HCT116 (cell line): Measurements from ENCODE around the gene TJAP1. TPM values are rescaled to one million over a fixed set of nuclear protein-coding genes. Genes with fewer than 3 reads are reported as not detected.

Source experiments
- ATAC-seq: fragments of 200-7000 bp; cut with Tn5 transposase; 2 replicates; pipeline ENCODE4 v1.9.1; 2020; ENCODE audit warnings: mild to moderate bottlenecking, moderate library complexity
- BruUV-seq: library from RNA; stranded (reverse); fragments of 400-500 nt; replicated peaks from 2 replicates; lab custom pipeline; 2021; lab: Mats Ljungman, UMichigan
- CTCF ChIA-PET: fragments of 300-600 bp; sonication (Branson Sonifier 250); formaldehyde crosslinking; loops from one replicate; lab custom pipeline; 2021; ENCODE audit warnings: antibody characterized with exemption; lab: Charles Lee
- POLR2A ChIA-PET: fragments of 300-600, 350-600 bp; sonication (Branson Sonifier 250); formaldehyde crosslinking; loops from one replicate; lab custom pipeline; 2021; ENCODE audit warnings: antibody characterized with exemption; lab: Charles Lee
- RAD21 ChIA-PET, 2 experiments: fragments of 300-600 bp; sonication (Branson Sonifier 250); formaldehyde crosslinking; loops; one replicate each; lab custom pipeline; 2023; ENCODE audit warnings: low total read pairs in 2 of 2; ENCODE audit not compliant: uncharacterized antibody in 2 of 2, unreplicated experiment in 2 of 2, low non-redundant PET in 1 of 2; lab: Charles Lee
- DNase-seq: peaks from one replicate; pipeline ENCODE4 v3.0.0-alpha.2; 2010; ENCODE audit warnings: low read depth, low spot score
- H2AFZ ChIP-seq: fragments of 200-600 bp; shearing (Covaris generic), sonication (generic); 2 replicates; pipeline ENCODE4 v1.6.1; 2017; ENCODE audit warnings: low read depth, mixed run types, mixed read lengths, antibody characterized with exemption, low read length; ENCODE audit not compliant: poor library complexity, severe bottlenecking
- H3K27ac ChIP-seq: 2 replicates; pipeline ENCODE4 v1.5.1; 2012; ENCODE audit warnings: low read depth, low read length
- H3K27me3 ChIP-seq: fragments of 200-600 bp; sonication (generic); 2 replicates; pipeline ENCODE4 v1.6.1; 2016; ENCODE audit warnings: mixed run types, low read length, mixed read lengths; ENCODE audit not compliant: insufficient read depth
- H3K36me3 ChIP-seq, 2 experiments: fragments of 200-500 bp in 1 of 2; fragments of 200-600 bp in 1 of 2; sonication (Bioruptor generic) in 1 of 2; sonication (generic) in 1 of 2; 2 replicates each; pipeline versions ENCODE4 v1.5.1 to v1.6.1; 2014 to 2016; ENCODE audit warnings: low read length in 2 of 2, inconsistent platforms in 1 of 2, mixed read lengths in 1 of 2, mixed run types in 1 of 2; ENCODE audit not compliant: insufficient read depth in 2 of 2, control insufficient read depth in 1 of 2
- H3K4me1 ChIP-seq, 2 experiments: fragments of 200-600 bp in 1 of 2; sonication (generic) in 1 of 2; 2 replicates each; pipeline versions ENCODE4 v1.5.1 to v1.6.1; 2012 to 2017; ENCODE audit warnings: low read length in 2 of 2, inconsistent platforms in 1 of 2, mild to moderate bottlenecking in 1 of 2, mixed read lengths in 1 of 2, mixed run types in 1 of 2, moderate library complexity in 1 of 2; ENCODE audit not compliant: insufficient read depth in 2 of 2, control insufficient read depth in 1 of 2
- H3K4me2 ChIP-seq: fragments of 200-600 bp; sonication (generic); 2 replicates; pipeline ENCODE4 v1.6.1; 2017; ENCODE audit warnings: mixed run types, low read length, mixed read lengths
- H3K4me3 ChIP-seq, 2 experiments: fragments of 200-600 bp in 1 of 2; sonication (generic) in 1 of 2; replicated peaks in 1 of 2; 2 replicates each; pipeline ENCODE4 v1.5.1; 2011 to 2016; ENCODE audit warnings: low read length in 2 of 2, control low read depth in 1 of 2, low read depth in 1 of 2, mild to moderate bottlenecking in 1 of 2, mixed read lengths in 1 of 2, mixed run types in 1 of 2
- H3K79me2 ChIP-seq: fragments of 200-600 bp; sonication (generic); 2 replicates; pipeline ENCODE4 v1.6.1; 2017; ENCODE audit warnings: mild to moderate bottlenecking, mixed run types, low read length, moderate library complexity, mixed read lengths; ENCODE audit not compliant: insufficient read depth
- H3K9ac ChIP-seq: fragments of 200-600 bp; sonication (generic); 2 replicates; pipeline ENCODE4 v1.6.1; 2016; ENCODE audit warnings: low read length, mixed read lengths
- H3K9me2 ChIP-seq: fragments of 200-600 bp; sonication (generic), shearing (Covaris generic); 2 replicates; pipeline ENCODE4 v1.6.1; 2017; ENCODE audit warnings: mixed run types, mild to moderate bottlenecking, moderate library complexity; ENCODE audit not compliant: insufficient read depth
- H3K9me3 ChIP-seq, 2 experiments: fragments of 200-500 bp in 1 of 2; fragments of 200-600 bp in 1 of 2; sonication (Bioruptor generic) in 1 of 2; sonication (generic) in 1 of 2; 2 replicates each; pipeline ENCODE4 v1.6.1; 2014 to 2017; ENCODE audit warnings: low read length in 2 of 2, mixed read lengths in 2 of 2, inconsistent platforms in 1 of 2, low read depth in 1 of 2, mild to moderate bottlenecking in 1 of 2, mixed run types in 1 of 2, moderate library complexity in 1 of 2; ENCODE audit not compliant: control insufficient read depth in 1 of 2, insufficient read depth in 1 of 2
- H4K20me1 ChIP-seq: fragments of 200-600 bp; sonication (generic), shearing (Covaris generic); 2 replicates; pipeline ENCODE4 v1.6.1; 2017; ENCODE audit warnings: mixed run types, mild to moderate bottlenecking, moderate library complexity; ENCODE audit not compliant: insufficient read depth
- CTCF ChIP-seq, 3 experiments: fragments of 200-600 bp in 1 of 3; sonication (generic) in 1 of 3; IDR thresholded peaks in 2 of 3; conservative IDR thresholded peaks in 1 of 3; 2 replicates each; pipeline ENCODE4 v1.5.1; 2012 to 2017; ENCODE audit warnings: low read depth in 2 of 3, low read length in 2 of 3, antibody characterized with exemption in 1 of 3, borderline replicate concordance in 1 of 3, control low read depth in 1 of 3, mild to moderate bottlenecking in 1 of 3, mixed read lengths in 1 of 3, mixed run types in 1 of 3, moderate library complexity in 1 of 3; ENCODE audit not compliant: insufficient read depth in 1 of 3
- EZH2 ChIP-seq: fragments of 200-600 bp; sonication (generic); IDR thresholded peaks from 2 replicates; pipeline ENCODE4 v1.6.1; 2017; ENCODE audit warnings: antibody characterized with exemption, mixed run types
- JUND ChIP-seq: IDR thresholded peaks from 2 replicates; pipeline ENCODE4 v1.6.1; 2012
- POLR2A ChIP-seq: IDR thresholded peaks from 2 replicates; pipeline ENCODE4 v1.7.0; 2011; ENCODE audit warnings: borderline replicate concordance; ENCODE audit not compliant: insufficient read depth, insufficient read length; ENCODE audit errors: extremely low read depth
- RAD21 ChIP-seq: IDR thresholded peaks from 2 replicates; pipeline ENCODE4 v1.6.1; 2012; ENCODE audit warnings: low read depth, mild to moderate bottlenecking
- TCF7L2 ChIP-seq: IDR thresholded peaks from 2 replicates; pipeline ENCODE4 v1.7.0; 2011; ENCODE audit warnings: borderline replicate concordance, inconsistent platforms; ENCODE audit not compliant: insufficient read depth, insufficient read length; ENCODE audit errors: extremely low read depth
- ZFX ChIP-seq: fragments of 450-650 bp; IDR thresholded peaks from 2 replicates; pipeline ENCODE4 v1.6.1; 2017
- intact Hi-C: fragments of 100-400 bp; cut with micrococcal nuclease; formaldehyde crosslinking; loops from 2 replicates; pipeline ENCODE4 v1.10.0; 2022
- total RNA-seq: library from RNA; stranded (reverse); gene quantifications from one replicate; pipeline ENCODE4 v1.2.1, GENCODE V29; 2021; ENCODE audit not compliant: unreplicated experiment
- TF ChIP-seq, protein P1 (sequence below): IDR thresholded peaks from 2 replicates; pipeline ENCODE4 v1.6.1; 2012

The TJAP1 gene
- total RNA-seq, 1 experiment from 2014 or later, result 45.2 TPM

DNA sequence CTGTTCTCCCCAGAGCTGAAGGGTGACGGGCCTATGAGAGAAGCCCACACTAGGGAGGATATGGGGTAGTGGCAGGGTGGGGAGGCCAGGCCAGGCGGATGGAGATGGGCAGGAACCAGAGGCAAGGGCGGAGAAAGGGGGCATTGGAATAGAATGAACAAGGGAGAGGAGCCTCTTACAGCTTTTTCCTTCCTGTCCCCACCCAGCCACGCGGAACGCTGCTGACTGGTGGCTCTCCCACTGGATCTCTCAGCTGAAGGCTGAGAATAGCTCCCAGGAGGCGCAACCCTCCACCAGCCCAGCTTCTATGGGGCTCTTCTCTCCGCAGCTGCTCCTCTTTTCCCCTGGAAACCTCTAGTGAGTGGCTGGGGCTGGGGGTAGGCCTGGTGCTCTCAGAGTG, 32.8 kb upstream of the TJAP1 start:
- no peak overlapping the region for H3K4me3 ChIP-seq
- BruUV-seq, result no TSS peak
- intact Hi-C loops, result no loop called here
- H3K9ac ChIP-seq, result no peak overlapping the region
- no peaks in the 10 kb centered on the region for H3K4me1 ChIP-seq
- ChIA-PET POLR2A (no interaction called here), RAD21 (no interaction called here), CTCF (interaction anchor here (0.6 to 1.2 kb wide), 2 partner anchors 12 to 20 kb away, joined by 3 to 4 read pairs; no protein-coding TSS in a partner anchor)
- H4K20me1 ChIP-seq, result no peaks in the 10 kb centered on the region
- H3K9me2 ChIP-seq, result no peaks in the 10 kb centered on the region
- H3K27ac ChIP-seq, result no peak overlapping the region
- TF ChIP-seq RAD21, result no peak
- no peak for TF ChIP-seq JUND
- H3K9me3 ChIP-seq, result no peaks in the 10 kb centered on the region
- H3K79me2 ChIP-seq, result no peaks in the 10 kb centered on the region
- no peaks in the 10 kb centered on the region for H3K27me3 ChIP-seq
- no peak overlapping the region for H2AFZ ChIP-seq
- ATAC-seq, result no peak
- H3K4me2 ChIP-seq, result no peak overlapping the region
- H3K36me3 ChIP-seq, result peaks cover 6% of the 10 kb centered on the region in 2 experiments; a peak in 3 of 4 replicates
- no peak for DNase-seq

DNA sequence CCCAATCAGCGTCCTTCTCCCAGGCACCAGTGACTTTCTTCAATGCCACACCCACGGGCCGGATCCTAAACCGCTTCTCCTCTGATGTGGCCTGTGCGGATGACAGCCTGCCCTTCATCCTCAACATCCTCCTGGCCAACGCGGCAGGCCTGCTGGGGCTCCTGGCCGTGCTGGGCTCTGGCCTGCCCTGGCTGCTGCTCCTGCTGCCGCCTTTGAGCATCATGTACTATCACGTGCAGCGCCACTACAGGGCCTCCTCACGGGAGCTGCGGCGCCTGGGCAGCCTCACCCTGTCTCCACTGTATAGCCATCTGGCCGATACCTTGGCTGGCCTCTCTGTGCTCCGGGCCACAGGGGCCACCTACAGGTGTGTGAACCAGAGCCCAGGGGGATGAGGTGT, 31.8 kb upstream of the TJAP1 start:
- Histone ChIP-seq H3K9me2 (no peaks in the 10 kb centered on the region), H3K4me1 (no peaks in the 10 kb centered on the region), H3K9me3 (no peaks in the 10 kb centered on the region), H3K9ac (no peak overlapping the region), H4K20me1 (no peaks in the 10 kb centered on the region), H3K27me3 (no peaks in the 10 kb centered on the region), H3K4me3 (no peak overlapping the region), H3K4me2 (no peak overlapping the region), H3K27ac (no peak overlapping the region), H3K79me2 (no peaks in the 10 kb centered on the region), H2AFZ (no peak overlapping the region), H3K36me3 (peaks cover 3 to 6% of the 10 kb centered on the region in 2 experiments; a peak in 3 of 4 replicates)
- no TSS peak for BruUV-seq
- no peak for DNase-seq
- intact Hi-C loops, result no loop called here
- RAD21 ChIA-PET, result no interaction called here
- POLR2A ChIA-PET, result no interaction called here
- CTCF ChIA-PET, result no interaction called here
- no peak for ATAC-seq
- TF ChIP-seq EZH2, result no peak
- no peak for TF ChIP-seq CTCF (IDR thresholded peaks at IDR 0.05 in 2 of 3, conservative IDR thresholded peaks at IDR 0.05 in 1 of 3; ENCODE audit: borderline replicate concordance in 1 of 3, insufficient read depth in 1 of 3, low read depth in 2 of 3, low read length in 2 of 3)
- no peak for TF ChIP-seq ZFX
- TF ChIP-seq POLR2A, result no peak
- no peak for TF ChIP-seq TCF7L2
- TF ChIP-seq, protein P1, sequence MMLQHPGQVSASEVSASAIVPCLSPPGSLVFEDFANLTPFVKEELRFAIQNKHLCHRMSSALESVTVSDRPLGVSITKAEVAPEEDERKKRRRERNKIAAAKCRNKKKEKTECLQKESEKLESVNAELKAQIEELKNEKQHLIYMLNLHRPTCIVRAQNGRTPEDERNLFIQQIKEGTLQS, result no peak
